B cell (primary cell): ENCODE data around the gene KLHL17. TPM values are rescaled to one million over a fixed set of nuclear protein-coding genes. Genes with fewer than 3 reads are reported as not detected.
A peak's percentile ranks its signal among the peaks of the same experiment; 100 is the strongest.

ENCODE experiments used
- ATAC-seq: fragments of 200-7000 bp; cut with Tn5 transposase; one replicate; pipeline ENCODE4 v1.10.0; 2021; ENCODE audit warnings: low read depth, mild to moderate bottlenecking, moderate number of reproducible peaks, moderate library complexity
- CTCF ChIA-PET: fragments of 350-600 bp; sonication (Branson Sonifier 250); formaldehyde crosslinking; loops from one replicate; lab custom pipeline; 2021; ENCODE audit warnings: antibody characterized with exemption, inconsistent platforms; lab: Charles Lee
- POLR2A ChIA-PET: fragments of 350-600 bp; sonication (Branson Sonifier 250); formaldehyde crosslinking; loops from one replicate; lab custom pipeline; 2021; ENCODE audit warnings: antibody characterized with exemption; lab: Charles Lee
- DNase-seq: peaks from one replicate; pipeline ENCODE4 v3.0.0; 2013
- H2AFZ ChIP-seq: 2 replicates; pipeline ENCODE4 v1.6.1; 2012; ENCODE audit warnings: mild to moderate bottlenecking, low read depth, low read length; ENCODE audit not compliant: insufficient read depth, poor library complexity, severe bottlenecking
- H3K27ac ChIP-seq, 2 donors: 1 replicate in 1 of 2; 2 replicates in 1 of 2; pipeline ENCODE4 v1.5.1; 2012 to 2013; ENCODE audit warnings: low read length in 2 of 2, mild to moderate bottlenecking in 2 of 2, moderate library complexity in 1 of 2
- H3K27me3 ChIP-seq, 4 experiments: fragments of 200-600 bp in 1 of 4; sonication (generic) in 1 of 4; replicated peaks in 1 of 4; 1 replicate in 2 of 4; 2 replicates in 2 of 4; pipeline versions ENCODE4 v1.6.1 to v1.7.0; 2013 to 2016; ENCODE audit warnings: low read length in 3 of 4, mild to moderate bottlenecking in 2 of 4, mixed read lengths in 1 of 4, moderate library complexity in 1 of 4; ENCODE audit not compliant: insufficient read depth in 4 of 4, control insufficient read depth in 3 of 4; ENCODE audit errors: control extremely low read depth in 1 of 4
- H3K36me3 ChIP-seq, 2 experiments: replicated peaks in 1 of 2; 1 replicate in 1 of 2; 2 replicates in 1 of 2; pipeline versions ENCODE4 v1.6.1 to v1.7.1; 2013; ENCODE audit warnings: low read length in 1 of 2; ENCODE audit not compliant: insufficient read depth in 2 of 2, control insufficient read depth in 1 of 2; ENCODE audit errors: control extremely low read depth in 1 of 2, extremely low read depth in 1 of 2
- H3K4me1 ChIP-seq, 2 donors: fragments of 200-600 bp in 1 of 2; sonication (generic) in 1 of 2; 1 replicate in 1 of 2; 2 replicates in 1 of 2; pipeline versions ENCODE4 v1.5.1 to v1.6.1; 2013 to 2017; ENCODE audit warnings: low read length in 2 of 2; ENCODE audit not compliant: control insufficient read depth in 2 of 2, insufficient read depth in 2 of 2
- H3K4me2 ChIP-seq: replicated peaks from 2 replicates; pipeline ENCODE3; 2012; ENCODE audit warnings: mild to moderate bottlenecking, low read depth, low read length; ENCODE audit not compliant: poor library complexity, severe bottlenecking
- H3K4me3 ChIP-seq, 5 experiments: fragments of 200-600 bp in 1 of 5; sonication (generic) in 1 of 5; 1 replicate in 3 of 5; 2 replicates in 2 of 5; pipeline versions ENCODE4 v1.5.1 to v1.7.0; 2011 to 2016; ENCODE audit warnings: low read length in 4 of 5, mild to moderate bottlenecking in 4 of 5, low read depth in 2 of 5, control low read depth in 1 of 5, moderate library complexity in 1 of 5; ENCODE audit not compliant: insufficient read depth in 1 of 5; ENCODE audit errors: control extremely low read depth in 1 of 5, extremely low read depth in 1 of 5
- H3K79me2 ChIP-seq: fragments of 200-600 bp; sonication (generic); one replicate; pipeline ENCODE4 v1.6.0; 2016; ENCODE audit warnings: low read length; ENCODE audit not compliant: control insufficient read depth, insufficient read depth
- H3K9ac ChIP-seq: fragments of 200-600 bp; sonication (generic); 2 replicates; pipeline ENCODE4 v1.6.1; 2017; ENCODE audit warnings: mild to moderate bottlenecking, low read length, moderate library complexity
- H3K9me3 ChIP-seq, 3 donors: one replicate each; pipeline versions ENCODE4 v1.6.1 to v1.7.1; 2013; ENCODE audit warnings: low read length in 2 of 3; ENCODE audit not compliant: control insufficient read depth in 2 of 3, insufficient read depth in 1 of 3; ENCODE audit errors: control extremely low read depth in 1 of 3
- H4K20me1 ChIP-seq: 2 replicates; pipeline ENCODE4 v1.6.0; 2012; ENCODE audit warnings: mild to moderate bottlenecking, low read length; ENCODE audit not compliant: insufficient read depth, control insufficient read depth, poor library complexity, severe bottlenecking
- H3K27ac Mint-ChIP-seq: one replicate; pipeline ENCODE4 v1.8.0; 2021; ENCODE audit warnings: mixed read lengths
- H3K27me3 Mint-ChIP-seq: one replicate; pipeline ENCODE4 v1.8.0; 2021; ENCODE audit warnings: mixed read lengths
- H3K4me1 Mint-ChIP-seq: one replicate; pipeline ENCODE4 v1.8.0; 2021; ENCODE audit warnings: mixed read lengths
- H3K4me3 Mint-ChIP-seq: one replicate; pipeline ENCODE4 v1.8.0; 2021; ENCODE audit warnings: mixed read lengths
- H3K9me3 Mint-ChIP-seq: one replicate; pipeline ENCODE4 v1.8.0; 2022; ENCODE audit warnings: mixed read lengths; ENCODE audit not compliant: insufficient read depth
- EZH2 ChIP-seq: IDR thresholded peaks from 2 replicates; pipeline ENCODE4 v1.6.1; 2012; ENCODE audit warnings: borderline replicate concordance, low read depth, mild to moderate bottlenecking, moderate library complexity, low read length; ENCODE audit not compliant: insufficient read depth, poor library complexity, severe bottlenecking
- WGBS: methylation state at CpG from one replicate; pipeline ENCODE4 v1.1.5; 2013; ENCODE audit warnings: missing lambda C conversion rate; ENCODE audit not compliant: insufficient coverage; 5-methylcytosine and 5-hydroxymethylcytosine counted together
- intact Hi-C: fragments of 100-400 bp; cut with micrococcal nuclease; formaldehyde crosslinking; loops from one replicate; pipeline ENCODE4 v1.10.0; 2022
- polyA plus RNA-seq: library from polyadenylated mRNA; depleted of rRNA; stranded (reverse); fragments of >200 nt; gene quantifications from 2 replicates; pipeline ENCODE4 v1.2.3, GENCODE V29; 2012
- total RNA-seq, 2 donors: library from RNA; stranded (reverse); fragments of 120-200 nt in 1 of 2; gene quantifications; 1 replicate in 1 of 2; 2 replicates in 1 of 2; pipeline versions ENCODE4 v1.2.3 to v1.2.4, GENCODE V29; 2013 to 2022
- TF ChIP-seq, protein P1 (sequence below): fragments of 200-600 bp; IDR thresholded peaks from one replicate; pipeline ENCODE4 v1.8.0; 2022; ENCODE audit warnings: antibody characterized with exemption, mild to moderate bottlenecking

The KLHL17 gene
- total and polyA plus RNA-seq, 2 donors (not counting 1 experiment from before 2014, with no cell fraction given) = 30.1 to 57.5 TPM

- CTCF ChIA-PET = interaction anchor here (1.0 to 2.3 kb wide), 5 partner anchors 12 to 95 kb away, joined by 4 to 14 read pairs (median 6); partner anchors contain the start of genes AGRN and ISG15
- TF ChIP-seq EZH2 = peak; percentile 68
- TF ChIP-seq, protein P1, sequence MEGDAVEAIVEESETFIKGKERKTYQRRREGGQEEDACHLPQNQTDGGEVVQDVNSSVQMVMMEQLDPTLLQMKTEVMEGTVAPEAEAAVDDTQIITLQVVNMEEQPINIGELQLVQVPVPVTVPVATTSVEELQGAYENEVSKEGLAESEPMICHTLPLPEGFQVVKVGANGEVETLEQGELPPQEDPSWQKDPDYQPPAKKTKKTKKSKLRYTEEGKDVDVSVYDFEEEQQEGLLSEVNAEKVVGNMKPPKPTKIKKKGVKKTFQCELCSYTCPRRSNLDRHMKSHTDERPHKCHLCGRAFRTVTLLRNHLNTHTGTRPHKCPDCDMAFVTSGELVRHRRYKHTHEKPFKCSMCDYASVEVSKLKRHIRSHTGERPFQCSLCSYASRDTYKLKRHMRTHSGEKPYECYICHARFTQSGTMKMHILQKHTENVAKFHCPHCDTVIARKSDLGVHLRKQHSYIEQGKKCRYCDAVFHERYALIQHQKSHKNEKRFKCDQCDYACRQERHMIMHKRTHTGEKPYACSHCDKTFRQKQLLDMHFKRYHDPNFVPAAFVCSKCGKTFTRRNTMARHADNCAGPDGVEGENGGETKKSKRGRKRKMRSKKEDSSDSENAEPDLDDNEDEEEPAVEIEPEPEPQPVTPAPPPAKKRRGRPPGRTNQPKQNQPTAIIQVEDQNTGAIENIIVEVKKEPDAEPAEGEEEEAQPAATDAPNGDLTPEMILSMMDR = no peak
- peak overlapping the region; percentile 99 for H3K4me2 ChIP-seq
- peaks cover 0 to 22% (median 0%) of the 10 kb centered on the region in 3 donors for H3K9me3 ChIP-seq
- H3K4me1 ChIP-seq = peaks cover 36 to 58% of the 10 kb centered on the region in 2 donors
- Mint-ChIP-seq H3K27ac (no peak overlapping the region), H3K4me1 (peaks cover 21% of the 10 kb centered on the region), H3K4me3 (peak overlapping the region; percentile 83), H3K27me3 (peaks cover 25% of the 10 kb centered on the region), H3K9me3 (no peaks in the 10 kb centered on the region)
- no peaks in the 10 kb centered on the region for H3K36me3 ChIP-seq
- H3K9ac ChIP-seq = peak overlapping the region; percentile 70
- POLR2A ChIA-PET = no interaction called here
- no peaks in the 10 kb centered on the region for H4K20me1 ChIP-seq
- WGBS = 4% methylated on average over 52 of the region's 58 CpGs
- H3K27ac ChIP-seq = no peak overlapping the region
- peak overlapping the region in 3 of 5 experiments; percentile 48 to 60 (median 54) for H3K4me3 ChIP-seq
- ATAC-seq (no peak), DNase-seq (no peak)
- intact Hi-C loops = loop anchor here (2.0 kb wide), 1 partner anchor 18 kb away; no protein-coding TSS in a partner anchor
- peaks cover 0 to 79% (median 51%) of the 10 kb centered on the region in 4 experiments for H3K27me3 ChIP-seq
- no peaks in the 10 kb centered on the region for H3K79me2 ChIP-seq
- H2AFZ ChIP-seq = peak overlapping the region; percentile 68
These were observed 40.8 kb downstream of the KLHL17 start for GRCh38 chr1:1001057-1001783.
